ENCODE measurements around the gene ZFAND3.
"Not testable (repeated sequence)": the region's sequence is repeated elsewhere in the genome, so short reads cannot be mapped to it uniquely, and the experiment has no call there.

Gene ZFAND3

GRCh38 chr6:37972994-37973757 lies 153.6 kb downstream of the ZFAND3 start:
- no peak for DNase-seq (ENCODE audit: low spot score)

GRCh38 chr6:37974381-37974780 lies 154.9 kb downstream of the ZFAND3 start:
- no peak for DNase-seq (ENCODE audit: low spot score)

DNA sequence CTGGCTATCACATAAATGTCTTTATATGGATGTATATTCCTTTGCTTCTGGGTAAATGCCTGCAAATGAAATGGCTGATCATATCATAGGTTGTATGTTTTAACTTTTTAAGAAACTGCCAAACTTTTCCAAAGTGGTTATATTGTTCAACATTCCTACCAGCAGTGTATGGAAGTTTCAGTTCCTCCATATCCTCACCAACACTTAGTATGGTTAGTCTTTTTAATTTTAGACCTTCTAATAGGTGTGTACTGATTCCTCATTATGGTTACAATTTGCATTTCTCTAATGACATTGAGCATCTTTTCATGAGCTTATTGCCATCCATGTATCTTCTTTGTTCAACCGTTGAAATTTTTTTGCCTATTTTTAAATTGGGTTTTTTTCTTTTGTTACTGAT lies 155.4 kb downstream of the ZFAND3 start:
- DNase-seq (ENCODE audit: low spot score), result no peak

GRCh38 chr6:37977715-37978114 lies 158.2 kb downstream of the ZFAND3 start:
- no peak for DNase-seq (ENCODE audit: low spot score)

DNA sequence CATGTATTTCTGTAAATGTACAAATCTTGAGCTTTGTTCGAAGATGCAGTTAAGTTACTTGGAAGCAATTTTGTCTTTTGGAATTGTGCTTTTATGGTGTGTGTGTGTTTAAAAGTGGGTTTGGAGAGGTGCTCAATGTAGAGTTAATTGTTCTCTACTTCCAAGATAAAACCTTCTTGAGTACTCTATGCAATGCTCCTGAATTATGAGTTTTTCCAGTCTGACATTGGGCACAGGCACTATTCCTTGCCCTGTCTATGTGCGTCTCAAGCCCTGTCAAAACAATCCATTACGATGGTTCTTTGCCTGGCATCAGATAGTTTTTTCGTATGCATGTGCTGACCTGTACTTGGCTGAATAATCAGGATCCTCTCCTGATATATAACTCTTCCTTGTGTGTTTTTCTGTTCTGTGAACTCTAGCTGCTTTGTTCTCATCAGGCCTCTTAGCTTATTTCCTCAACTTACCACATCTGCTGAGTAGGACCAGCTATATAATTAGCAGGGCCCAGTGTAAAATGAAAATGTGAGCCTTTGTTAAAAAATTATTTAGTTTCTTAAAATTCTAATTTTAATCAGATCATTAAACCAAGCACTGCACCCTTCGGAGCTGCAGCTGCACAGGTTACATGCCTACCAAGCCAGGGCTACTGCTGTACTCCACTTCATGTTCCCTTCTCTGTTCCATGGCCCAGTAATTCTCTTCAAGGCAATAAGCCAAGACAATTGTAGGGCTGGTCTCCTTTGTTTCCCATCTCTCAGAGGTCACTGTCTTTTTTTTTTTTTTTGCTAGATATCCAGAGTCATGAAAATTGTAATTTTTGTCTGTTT lies 160.1 kb downstream of the ZFAND3 start:
- DNase-seq (ENCODE audit: low spot score), result peak; percentile 29

DNA sequence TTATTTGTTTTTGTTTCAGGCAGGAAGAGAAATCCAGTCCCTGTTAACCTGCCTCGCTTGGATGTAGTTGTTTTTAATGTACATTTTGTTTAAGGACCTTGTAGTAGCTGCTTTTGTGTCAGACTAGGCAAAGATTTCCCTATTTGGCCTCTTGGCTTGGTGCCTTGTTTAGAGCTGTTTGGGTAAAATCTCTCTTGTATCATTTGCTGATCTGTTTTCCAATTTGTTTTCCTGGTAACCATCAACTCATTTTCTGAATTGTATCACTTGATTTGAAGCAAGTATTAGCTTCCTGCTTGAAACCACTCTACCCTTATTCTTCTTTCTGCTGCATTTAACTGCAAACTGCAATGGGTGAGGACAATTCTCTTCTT lies 160.7 kb downstream of the ZFAND3 start:
- DNase-seq (ENCODE audit: low spot score), result peak; percentile 66

- DNase-seq (ENCODE audit: low spot score), result no peak
Observed at GRCh38 chr6:37981626-37982025, 162.1 kb downstream of the ZFAND3 start.

DNA sequence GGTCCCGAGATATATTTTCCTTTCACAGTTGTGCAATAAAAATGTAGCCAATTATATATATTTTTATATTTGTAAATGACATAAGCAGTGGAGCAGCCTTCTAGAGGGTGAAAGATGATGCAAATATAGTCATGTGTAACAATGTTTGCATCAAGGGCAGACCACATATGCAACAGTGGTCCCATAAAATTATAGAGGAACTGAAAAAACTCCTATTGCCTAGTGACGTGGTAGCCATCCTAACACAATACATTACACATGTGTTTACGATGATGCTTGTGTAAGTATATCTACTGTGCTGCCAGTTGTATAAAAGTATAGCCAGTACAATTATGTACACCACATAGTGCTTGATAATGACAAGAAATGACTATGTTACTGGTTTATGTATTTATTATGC lies 162.8 kb downstream of the ZFAND3 start:
- no peak for DNase-seq (ENCODE audit: low spot score)

DNA sequence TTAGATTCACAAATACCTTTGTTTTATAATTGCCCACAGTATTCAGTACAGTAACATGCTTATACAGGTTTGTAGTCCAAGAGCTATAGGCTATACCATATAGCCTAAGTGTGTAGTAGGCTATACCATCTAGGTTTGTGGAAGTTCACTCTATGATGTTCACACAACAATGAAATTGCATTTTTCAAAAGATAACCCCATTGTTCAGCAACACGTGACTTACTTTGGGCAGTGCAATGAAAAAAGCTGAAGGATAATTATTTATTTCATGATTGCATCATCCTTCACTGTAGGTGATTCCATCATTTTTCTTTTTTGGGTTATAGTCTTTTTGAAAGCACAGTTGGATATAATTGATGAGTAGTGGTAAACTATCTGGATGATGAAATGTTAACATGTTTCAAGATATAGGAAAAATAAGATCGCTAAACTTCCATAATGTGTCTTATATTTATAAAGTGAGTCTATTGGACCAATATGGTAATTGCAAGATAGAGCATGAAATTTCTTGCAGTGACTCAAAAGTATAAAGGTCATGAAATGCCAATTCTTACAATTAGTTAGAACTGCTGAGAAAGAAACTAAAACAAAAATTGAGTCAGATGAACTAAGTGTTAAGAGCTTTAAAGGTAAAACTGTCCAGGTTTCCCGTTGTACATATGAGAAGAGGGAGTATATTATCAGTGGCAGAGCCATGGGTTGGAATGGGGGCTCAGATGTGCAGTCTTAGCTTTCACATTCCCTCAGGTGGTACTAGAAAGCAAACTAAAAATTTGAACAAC lies 164.4 kb downstream of the ZFAND3 start:
- no peak for DNase-seq (ENCODE audit: low spot score)

- no peak for DNase-seq (ENCODE audit: low spot score)
Observed at GRCh38 chr6:37984578-37984977, 165.1 kb downstream of the ZFAND3 start.

- no peak for DNase-seq (ENCODE audit: low spot score)
Observed at GRCh38 chr6:37985355-37985754, 165.8 kb downstream of the ZFAND3 start.

DNA sequence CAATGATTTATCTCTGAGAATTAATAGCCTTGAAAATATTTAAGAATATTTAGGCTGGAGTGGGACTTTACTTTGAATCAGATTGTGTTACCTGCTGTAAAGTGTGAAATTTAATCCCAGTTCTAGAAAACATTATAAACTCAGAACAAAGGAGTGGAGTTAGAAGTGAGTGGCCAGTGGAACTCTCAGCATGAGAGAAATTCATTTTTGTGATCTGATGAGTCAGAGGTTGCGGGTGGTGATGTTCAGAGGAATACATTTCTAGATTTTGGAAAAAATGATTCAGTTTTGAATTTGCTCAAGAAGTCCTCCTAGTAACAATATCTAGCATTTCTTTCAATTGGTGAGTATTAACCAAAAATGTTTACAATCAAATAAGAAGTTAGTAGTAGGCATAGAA lies 167.5 kb downstream of the ZFAND3 start:
- no peak for DNase-seq (ENCODE audit: low spot score)

- no peak for DNase-seq (ENCODE audit: low spot score)
Observed at GRCh38 chr6:37987559-37987958, 168.0 kb downstream of the ZFAND3 start.

DNA sequence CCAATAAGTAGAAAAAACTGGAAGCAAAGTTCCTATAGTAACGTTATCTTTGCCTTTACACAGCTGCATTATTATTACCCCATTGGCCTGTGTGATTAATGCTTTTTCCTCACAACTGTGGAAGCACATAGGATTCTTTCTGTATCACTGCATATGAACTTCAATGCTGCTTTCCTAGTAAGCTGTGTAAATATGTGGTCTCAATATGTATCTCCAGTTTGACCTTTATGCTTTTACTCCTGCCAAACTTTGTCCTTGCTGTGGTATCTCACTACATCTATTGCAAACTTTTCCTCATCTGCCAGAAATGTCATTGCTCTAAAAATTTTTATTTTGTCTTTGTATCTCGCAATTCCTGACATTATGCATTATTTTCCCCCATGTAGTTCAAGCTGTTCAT lies 168.6 kb downstream of the ZFAND3 start:
- no peak for DNase-seq (ENCODE audit: low spot score)

DNA sequence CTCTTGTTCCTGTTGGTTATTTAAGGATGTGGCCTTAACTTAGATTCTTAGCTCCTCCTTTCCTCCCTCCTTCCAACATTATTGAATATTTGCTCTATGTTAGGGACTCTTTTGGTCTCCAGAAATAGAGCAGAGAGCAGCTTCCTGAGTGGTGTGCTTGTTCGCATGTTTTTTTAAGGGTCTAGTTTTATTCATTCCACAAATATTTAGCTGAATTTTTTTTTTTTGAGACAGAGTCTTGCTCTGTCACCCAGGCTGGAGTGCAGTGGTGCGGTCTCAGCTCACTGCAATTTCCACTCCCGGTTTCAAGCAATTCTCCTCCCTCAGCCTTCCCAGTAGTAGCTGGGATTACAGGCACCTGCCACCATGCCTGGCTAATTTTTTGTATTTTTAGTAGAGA lies 169.2 kb downstream of the ZFAND3 start:
- no peak for DNase-seq (ENCODE audit: low spot score)

DNA sequence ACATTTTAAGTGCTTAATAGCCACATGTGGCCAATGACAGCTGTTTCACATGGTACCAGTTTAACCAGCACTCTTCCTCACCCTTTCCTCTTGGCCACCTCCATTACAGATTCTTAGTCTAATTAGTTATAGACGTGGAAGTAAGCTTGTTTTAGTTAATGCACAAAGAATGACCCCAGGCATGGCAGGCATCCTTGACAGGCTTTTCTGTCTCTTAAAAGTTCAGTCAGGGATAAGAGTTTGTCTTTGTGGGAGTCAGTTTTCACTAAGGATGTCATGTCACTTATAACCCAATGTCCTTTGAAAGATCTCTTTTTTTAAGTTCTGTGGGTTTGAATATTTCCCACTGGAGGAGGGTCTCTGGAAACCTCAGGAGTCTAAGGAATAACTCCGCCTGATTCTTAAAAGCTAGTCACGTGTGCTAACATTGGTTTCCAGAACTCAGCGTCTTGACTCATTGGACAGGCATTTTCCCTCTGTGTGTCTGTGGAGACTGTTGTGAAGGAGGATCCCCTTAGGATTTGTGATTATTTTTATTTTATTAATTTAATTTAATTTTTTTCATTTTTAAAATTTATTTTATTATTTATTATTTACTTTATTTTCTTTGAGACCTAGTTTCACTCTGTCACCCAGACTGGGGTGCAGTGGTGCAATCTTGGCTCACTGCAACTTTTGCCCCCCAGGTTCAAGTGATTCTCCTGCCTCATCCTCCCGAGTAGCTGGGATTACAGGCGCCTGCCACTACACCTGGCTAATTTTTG lies 171.4 kb downstream of the ZFAND3 start:
- no peak for DNase-seq (ENCODE audit: low spot score)

GRCh38 chr6:37992749-37993148 lies 173.2 kb downstream of the ZFAND3 start:
- DNase-seq (ENCODE audit: low spot score), result no peak

GRCh38 chr6:37993194-37993593 lies 173.7 kb downstream of the ZFAND3 start:
- not testable (repeated sequence) for DNase-seq (ENCODE audit: low spot score)

- DNase-seq (ENCODE audit: low spot score), result no peak
Observed at GRCh38 chr6:37993596-37993995, 174.1 kb downstream of the ZFAND3 start.

GRCh38 chr6:37994223-37994622 lies 174.7 kb downstream of the ZFAND3 start:
- no peak for DNase-seq (ENCODE audit: low spot score)

GRCh38 chr6:37998366-37998765 lies 178.8 kb downstream of the ZFAND3 start:
- no peak for DNase-seq (ENCODE audit: low spot score)

GRCh38 chr6:38001386-38001785 lies 181.9 kb downstream of the ZFAND3 start:
- DNase-seq (ENCODE audit: low spot score), result no peak

Measured in pons (tissue), 1 donor.